HG03342 (cell line): ENCODE data around the gene PGRMC2.

Experiments used
- ATAC-seq: cut with Tn5 transposase; IDR thresholded peaks from one replicate; pipeline ENCODE4 v1.9.1; 2021; ENCODE audit warnings: mild to moderate bottlenecking, moderate library complexity; ENCODE audit not compliant: unreplicated experiment

Gene PGRMC2

GRCh38 chr4:128227991-128228571, 59.5 kb downstream of the PGRMC2 start:
- ATAC-seq = no peak

- ATAC-seq = no peak
Measured at GRCh38 chr4:128225148-128225547, 62.5 kb downstream of the PGRMC2 start.

GRCh38 chr4:128221586-128221985, 66.0 kb downstream of the PGRMC2 start:
- no peak for ATAC-seq

GRCh38 chr4:128220286-128221235, 67.1 kb downstream of the PGRMC2 start:
- peak; percentile 87 for ATAC-seq
